ENCODE measurements around the gene GPR37L1.
"Not testable (repeated sequence)": the region's sequence is repeated elsewhere in the genome, so short reads cannot be mapped to it uniquely, and the experiment has no call there.

Gene GPR37L1

DNA sequence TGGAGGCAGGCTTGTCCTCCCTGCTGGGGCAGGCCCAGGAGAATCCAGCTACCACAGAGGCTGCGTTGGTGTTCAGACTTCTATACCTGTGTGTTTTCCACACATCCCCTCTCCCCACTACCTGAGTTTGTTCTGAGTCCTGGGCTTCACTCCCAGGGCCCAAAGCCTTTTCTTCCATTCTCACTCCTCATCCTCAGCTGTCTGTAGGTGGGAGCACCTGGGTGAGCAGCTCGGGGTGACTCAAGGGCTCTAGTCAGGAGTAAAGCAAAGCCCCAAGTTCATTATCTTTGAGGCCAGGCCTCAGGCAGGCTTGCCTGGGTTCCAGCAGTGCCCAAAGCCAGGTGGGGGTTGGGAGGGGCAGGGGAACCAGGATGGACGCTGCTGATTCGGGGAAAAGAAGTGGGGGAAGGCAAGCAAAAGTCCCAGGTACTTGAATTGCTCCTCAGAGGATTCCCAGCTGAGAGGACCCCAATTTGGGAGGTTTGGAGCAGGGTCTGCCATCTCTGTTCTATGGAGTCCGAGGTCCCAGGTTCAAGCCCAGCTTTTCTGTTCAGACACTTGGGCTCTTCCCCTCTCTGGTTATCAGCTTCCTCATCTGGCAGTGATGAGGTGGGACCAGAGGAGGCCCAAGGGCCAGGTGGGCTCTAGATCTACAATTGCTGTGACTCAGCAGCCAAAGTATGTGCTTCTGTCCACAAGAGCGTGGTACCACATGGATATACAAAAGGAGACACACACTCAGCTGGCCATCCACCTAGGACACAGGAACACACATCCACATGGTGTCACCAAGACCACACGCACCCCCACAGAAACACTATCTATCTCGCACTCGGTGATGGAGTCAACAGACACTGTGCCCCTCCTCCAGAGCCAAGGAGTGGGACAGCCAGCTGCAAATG, 43.5 kb downstream of the GPR37L1 start:
- Histone ChIP-seq H3K27me3 (replicated peaks; ENCODE audit: control insufficient read depth, insufficient read depth, low read length) (peaks cover 14% of the 10 kb centered on the region), H3K9ac (ENCODE audit: low read length) (no peak overlapping the region), H3K36me3 (ENCODE audit: control insufficient read depth, insufficient read depth, low read length, severe bottlenecking) (no peaks in the 10 kb centered on the region), H3K4me1 (ENCODE audit: control insufficient read depth, insufficient read depth, low read length) (peaks cover 3% of the 10 kb centered on the region), H3K4me3 (ENCODE audit: low read length) (no peak overlapping the region), H3K9me3 (ENCODE audit: control insufficient read depth, low read length) (no peaks in the 10 kb centered on the region)
- DNase-seq (ENCODE audit: low read depth) = no peak

DNA sequence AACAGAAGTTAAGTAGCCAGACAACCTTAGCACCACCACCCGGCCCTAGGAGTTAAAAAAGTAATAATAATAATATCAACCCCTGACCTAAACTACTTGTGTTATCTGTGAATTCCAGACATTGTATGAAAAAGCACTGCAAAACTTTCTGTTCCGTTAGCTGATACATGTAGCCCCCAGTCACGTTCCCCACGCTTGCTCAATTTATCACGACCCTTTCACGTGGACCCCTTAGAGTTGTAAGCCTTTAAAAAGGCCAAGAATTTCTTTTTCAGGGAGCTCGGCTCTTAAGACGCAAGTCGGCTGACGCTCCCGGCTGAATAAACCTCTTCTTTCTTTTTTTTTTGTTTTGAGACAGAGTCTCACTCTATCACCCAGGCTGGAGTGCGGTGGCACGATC, 44.3 kb downstream of the GPR37L1 start:
- H3K36me3 ChIP-seq (ENCODE audit: control insufficient read depth, insufficient read depth, low read length, severe bottlenecking) = not testable (repeated sequence)
- peaks cover 14% of the 10 kb centered on the region for H3K27me3 ChIP-seq (replicated peaks; ENCODE audit: control insufficient read depth, insufficient read depth, low read length)

DNA sequence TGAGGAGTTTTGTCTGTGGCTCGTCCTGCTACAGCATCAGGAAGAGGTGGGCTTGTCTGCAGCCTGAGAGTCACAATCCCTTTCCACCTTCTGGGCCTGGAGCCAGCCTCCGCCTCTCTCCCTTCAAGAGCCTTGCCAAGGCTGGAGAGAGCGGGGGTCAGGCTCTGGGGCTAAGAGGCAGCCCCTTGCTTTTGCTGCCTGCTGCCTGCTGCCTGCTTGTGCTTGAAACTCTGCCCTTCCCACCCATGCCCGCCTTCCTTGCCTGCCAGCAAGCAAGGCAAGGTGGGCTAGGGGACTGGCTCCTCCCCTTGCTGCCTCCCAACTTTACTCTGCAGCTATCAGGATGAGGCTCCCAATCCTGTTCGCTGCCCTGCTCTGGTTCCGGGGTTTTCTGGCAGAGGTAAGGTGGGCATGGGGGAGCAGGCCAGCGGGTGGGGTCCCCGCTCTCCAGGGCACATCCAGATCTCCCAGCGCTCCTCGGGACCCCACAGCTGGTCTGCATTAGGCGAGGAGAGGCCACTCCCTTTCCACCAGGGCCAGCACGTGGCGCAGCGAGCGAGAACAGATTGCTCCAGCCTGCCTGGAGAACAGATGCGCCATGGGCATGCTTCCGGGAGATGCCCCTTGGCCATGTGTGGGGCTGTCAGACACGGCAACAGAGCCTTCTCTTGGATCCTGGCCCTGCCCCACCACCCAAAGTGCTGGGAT, 45.1 kb downstream of the GPR37L1 start:
- peaks cover 6% of the 10 kb centered on the region for H3K27me3 ChIP-seq (replicated peaks; ENCODE audit: control insufficient read depth, insufficient read depth, low read length)
- peaks cover 3% of the 10 kb centered on the region for H3K4me1 ChIP-seq (ENCODE audit: control insufficient read depth, insufficient read depth, low read length)
- peak; percentile 81 for DNase-seq (ENCODE audit: low read depth)
- no peak overlapping the region for H3K4me3 ChIP-seq (ENCODE audit: low read length)
- H3K9me3 ChIP-seq (ENCODE audit: control insufficient read depth, low read length) = no peaks in the 10 kb centered on the region
- H3K36me3 ChIP-seq (ENCODE audit: control insufficient read depth, insufficient read depth, low read length, severe bottlenecking) = no peaks in the 10 kb centered on the region
- H3K9ac ChIP-seq (ENCODE audit: low read length) = no peak overlapping the region

More for the DNA sequence above, 44.3 kb downstream of the GPR37L1 start:
- H3K4me3 ChIP-seq (ENCODE audit: low read length); H3K4me1 ChIP-seq (ENCODE audit: control insufficient read depth, insufficient read depth, low read length); DNase-seq (ENCODE audit: low read depth); H3K9me3 ChIP-seq (ENCODE audit: control insufficient read depth, low read length); H3K9ac ChIP-seq (ENCODE audit: low read length): not testable (repeated sequence)

DNA sequence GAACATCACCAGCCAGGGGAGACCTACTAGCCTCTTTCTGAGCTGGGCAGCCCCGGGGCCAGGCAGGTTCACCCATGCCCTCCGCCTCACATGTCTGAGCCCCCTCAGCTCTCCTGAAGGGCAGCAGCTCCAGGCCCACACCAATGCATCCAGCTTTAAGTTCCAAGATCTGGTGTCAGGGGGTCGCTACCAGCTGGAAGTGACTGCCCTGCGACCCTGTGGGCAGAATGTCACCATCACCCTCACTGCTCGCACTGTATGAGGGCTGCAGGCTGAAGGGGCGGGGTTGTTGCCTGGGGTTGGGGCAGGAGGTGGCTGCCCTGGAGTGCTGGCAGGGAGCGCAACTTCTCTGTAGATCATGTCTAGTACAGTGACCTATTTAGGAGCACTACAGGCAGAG, 46.1 kb downstream of the GPR37L1 start:
- H3K9me3 ChIP-seq (ENCODE audit: control insufficient read depth, low read length) = no peaks in the 10 kb centered on the region
- H3K4me3 ChIP-seq (ENCODE audit: low read length) = no peak overlapping the region
- peaks cover 3% of the 10 kb centered on the region for H3K4me1 ChIP-seq (ENCODE audit: control insufficient read depth, insufficient read depth, low read length)
- no peaks in the 10 kb centered on the region for H3K36me3 ChIP-seq (ENCODE audit: control insufficient read depth, insufficient read depth, low read length, severe bottlenecking)
- H3K9ac ChIP-seq (ENCODE audit: low read length) = no peak overlapping the region
- H3K27me3 ChIP-seq (replicated peaks; ENCODE audit: control insufficient read depth, insufficient read depth, low read length) = no peaks in the 10 kb centered on the region
- DNase-seq (ENCODE audit: low read depth) = no peak

DNA sequence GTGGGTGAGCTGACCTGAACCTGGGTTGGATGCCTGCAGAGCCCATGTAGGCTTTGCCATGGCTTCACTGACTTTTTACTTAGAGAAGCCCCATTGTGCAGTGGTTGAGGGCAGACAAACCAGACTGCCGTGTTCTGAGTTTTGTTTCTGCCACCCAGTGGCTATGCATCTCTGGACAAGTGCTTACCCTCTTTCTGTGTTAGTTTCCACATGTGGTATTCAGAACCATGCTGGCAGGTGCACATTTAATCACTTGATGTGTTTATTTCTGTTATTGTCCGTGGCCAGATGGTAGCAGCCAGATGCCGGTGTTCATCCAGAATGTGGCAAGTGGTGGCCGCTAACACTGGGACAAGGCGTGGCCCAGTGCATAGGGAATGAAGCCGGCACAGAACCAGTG, 48.0 kb downstream of the GPR37L1 start:
- H3K9ac ChIP-seq (ENCODE audit: low read length) = no peak overlapping the region
- peaks cover 3% of the 10 kb centered on the region for H3K4me1 ChIP-seq (ENCODE audit: control insufficient read depth, insufficient read depth, low read length)
- H3K27me3 ChIP-seq (replicated peaks; ENCODE audit: control insufficient read depth, insufficient read depth, low read length) = peaks cover 3% of the 10 kb centered on the region
- no peaks in the 10 kb centered on the region for H3K36me3 ChIP-seq (ENCODE audit: control insufficient read depth, insufficient read depth, low read length, severe bottlenecking)
- no peak for DNase-seq (ENCODE audit: low read depth)
- no peaks in the 10 kb centered on the region for H3K9me3 ChIP-seq (ENCODE audit: control insufficient read depth, low read length)
- H3K4me3 ChIP-seq (ENCODE audit: low read length) = no peak overlapping the region

DNA sequence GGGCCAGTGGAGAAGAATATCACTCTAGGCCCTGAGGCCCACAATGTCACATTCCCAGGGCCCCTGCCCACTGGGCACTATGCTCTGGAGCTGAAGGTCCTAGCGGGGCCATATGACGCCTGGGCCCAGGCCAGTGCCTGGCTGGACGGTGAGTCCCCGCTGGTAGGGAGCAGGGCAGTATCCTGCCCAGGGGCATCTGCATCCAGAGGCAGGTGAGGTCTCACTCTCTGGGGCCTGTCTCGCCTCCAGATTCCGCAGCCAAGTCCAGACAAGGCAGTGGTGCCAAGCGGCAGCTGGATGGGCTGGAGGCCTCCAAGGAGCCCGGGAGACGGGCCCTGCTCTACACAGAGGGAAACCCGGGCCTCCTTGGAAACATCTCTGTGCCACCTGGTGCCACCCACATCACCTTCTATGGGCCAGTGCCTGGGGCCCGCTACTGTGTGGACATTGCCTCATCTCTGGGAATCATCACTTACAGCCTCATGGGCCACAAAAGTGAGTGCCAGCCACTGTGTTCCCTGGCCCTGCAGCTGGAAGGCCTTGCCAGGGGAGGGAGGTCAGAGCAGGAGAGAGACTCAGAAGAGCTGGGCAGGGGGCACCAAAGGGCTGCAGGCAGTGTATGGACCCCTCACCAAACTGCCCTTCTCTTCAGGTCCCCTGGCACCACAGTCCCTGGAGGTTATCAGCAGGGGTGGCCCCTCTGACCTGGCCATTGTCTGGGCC, 48.7 kb downstream of the GPR37L1 start:
- no peak overlapping the region for H3K4me3 ChIP-seq (ENCODE audit: low read length)
- H3K4me1 ChIP-seq (ENCODE audit: control insufficient read depth, insufficient read depth, low read length) = peaks cover 3% of the 10 kb centered on the region
- H3K27me3 ChIP-seq (replicated peaks; ENCODE audit: control insufficient read depth, insufficient read depth, low read length) = peaks cover 4% of the 10 kb centered on the region
- no peak overlapping the region for H3K9ac ChIP-seq (ENCODE audit: low read length)
- no peaks in the 10 kb centered on the region for H3K36me3 ChIP-seq (ENCODE audit: control insufficient read depth, insufficient read depth, low read length, severe bottlenecking)
- H3K9me3 ChIP-seq (ENCODE audit: control insufficient read depth, low read length) = no peaks in the 10 kb centered on the region
- no peak for DNase-seq (ENCODE audit: low read depth)

DNA sequence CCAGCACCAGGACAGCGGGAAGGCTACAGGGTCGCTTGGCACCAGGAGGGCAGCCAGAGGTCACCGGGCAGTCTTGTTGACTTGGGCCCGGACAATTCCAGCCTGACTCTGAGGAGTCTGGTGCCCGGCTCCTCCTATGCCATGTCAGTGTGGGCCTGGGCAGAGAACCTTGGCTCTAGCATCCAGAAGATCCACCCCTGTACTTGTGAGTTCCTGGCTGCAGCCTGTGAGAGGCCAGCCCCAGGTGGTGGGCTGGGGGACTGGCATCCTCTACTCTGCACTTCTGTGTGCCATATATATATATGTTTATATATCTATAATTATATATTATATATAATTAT, 49.3 kb downstream of the GPR37L1 start:
- H3K36me3 ChIP-seq (ENCODE audit: control insufficient read depth, insufficient read depth, low read length, severe bottlenecking) = no peaks in the 10 kb centered on the region
- H3K9me3 ChIP-seq (ENCODE audit: control insufficient read depth, low read length) = no peaks in the 10 kb centered on the region
- peaks cover 3% of the 10 kb centered on the region for H3K4me1 ChIP-seq (ENCODE audit: control insufficient read depth, insufficient read depth, low read length)
- H3K4me3 ChIP-seq (ENCODE audit: low read length) = no peak overlapping the region
- H3K9ac ChIP-seq (ENCODE audit: low read length) = no peak overlapping the region
- H3K27me3 ChIP-seq (replicated peaks; ENCODE audit: control insufficient read depth, insufficient read depth, low read length) = peaks cover 9% of the 10 kb centered on the region
- DNase-seq (ENCODE audit: low read depth) = no peak

DNA sequence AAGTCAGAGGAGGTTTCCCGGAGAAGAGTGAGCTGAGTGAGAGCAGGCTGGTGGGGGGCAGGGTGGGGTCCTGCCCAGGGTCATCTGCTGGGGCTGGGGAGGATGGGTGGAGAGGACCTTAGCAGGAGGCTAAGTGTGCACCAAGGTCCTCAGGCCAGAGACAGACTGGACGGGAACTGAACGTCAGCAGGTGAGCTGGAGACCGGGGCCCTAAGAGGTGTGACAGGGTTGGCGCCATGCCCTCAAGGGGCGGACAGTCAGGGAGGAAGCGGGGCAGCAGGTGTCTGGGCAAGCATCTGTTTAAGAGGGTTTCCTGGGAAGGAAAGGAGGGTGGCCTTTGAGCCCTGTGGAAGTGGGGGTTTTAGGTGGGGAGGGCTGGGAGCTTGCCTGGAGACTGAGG, 51.3 kb downstream of the GPR37L1 start:
- no peaks in the 10 kb centered on the region for H3K36me3 ChIP-seq (ENCODE audit: control insufficient read depth, insufficient read depth, low read length, severe bottlenecking)
- DNase-seq (ENCODE audit: low read depth) = no peak
- no peak overlapping the region for H3K9ac ChIP-seq (ENCODE audit: low read length)

DNA sequence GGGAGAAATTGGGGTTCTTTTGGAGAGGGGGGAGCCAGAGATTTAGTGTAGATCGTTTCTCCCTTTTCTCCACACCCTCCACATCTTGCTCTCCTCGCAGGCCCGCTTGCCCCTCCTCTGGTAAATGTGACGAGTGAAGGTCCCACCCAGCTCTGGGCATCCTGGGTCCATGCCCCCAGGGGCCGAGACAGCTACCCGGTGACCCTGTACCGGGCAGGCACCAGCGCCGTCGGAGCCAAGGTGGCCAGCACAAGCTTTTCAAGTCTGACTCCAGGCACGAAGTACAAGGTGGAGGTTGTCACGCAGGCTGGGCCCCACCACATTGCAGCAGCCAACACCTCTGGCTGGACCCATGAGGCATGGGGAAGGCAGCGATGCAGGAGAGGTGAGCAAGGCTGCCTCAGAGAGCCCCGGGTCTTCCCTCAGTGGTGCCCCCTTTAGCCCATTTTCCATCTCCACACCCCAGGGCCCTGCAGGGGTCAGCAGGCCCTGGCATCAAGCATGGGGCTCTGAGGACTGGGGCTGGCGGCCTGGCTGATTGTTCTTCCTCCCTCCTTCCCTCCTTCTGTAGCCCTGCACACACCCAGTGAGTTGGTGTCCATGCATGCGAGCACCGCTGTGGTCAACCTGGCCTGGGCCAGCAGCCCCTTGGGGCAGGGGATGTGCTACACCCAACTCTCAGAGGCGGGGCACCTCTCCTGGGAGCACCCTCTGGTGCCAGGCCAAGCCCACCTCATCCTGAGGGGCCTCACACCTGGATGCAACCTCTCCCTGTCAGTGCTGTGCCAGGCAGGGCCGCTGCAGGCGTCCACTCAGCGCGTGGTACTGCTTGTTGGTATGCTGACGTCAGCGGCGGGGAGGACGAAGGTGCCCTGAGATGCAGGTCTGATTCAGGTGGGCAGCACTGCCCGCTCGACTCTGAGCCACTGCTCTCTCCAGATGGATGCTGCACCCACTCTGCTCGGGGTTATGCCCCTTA, 54.5 kb downstream of the GPR37L1 start:
- no peak overlapping the region for H3K4me3 ChIP-seq (ENCODE audit: low read length)
- no peaks in the 10 kb centered on the region for H3K4me1 ChIP-seq (ENCODE audit: control insufficient read depth, insufficient read depth, low read length)
- no peaks in the 10 kb centered on the region for H3K36me3 ChIP-seq (ENCODE audit: control insufficient read depth, insufficient read depth, low read length, severe bottlenecking)
- peaks cover 54% of the 10 kb centered on the region for H3K27me3 ChIP-seq (replicated peaks; ENCODE audit: control insufficient read depth, insufficient read depth, low read length)
- H3K9me3 ChIP-seq (ENCODE audit: control insufficient read depth, low read length) = no peaks in the 10 kb centered on the region
- H3K9ac ChIP-seq (ENCODE audit: low read length) = no peak overlapping the region
- no peak for DNase-seq (ENCODE audit: low read depth)

More for the DNA sequence above, 51.3 kb downstream of the GPR37L1 start:
- H3K27me3 ChIP-seq (replicated peaks; ENCODE audit: control insufficient read depth, insufficient read depth, low read length) = peaks cover 28% of the 10 kb centered on the region
- H3K9me3 ChIP-seq (ENCODE audit: control insufficient read depth, low read length) = no peaks in the 10 kb centered on the region
- no peak overlapping the region for H3K4me3 ChIP-seq (ENCODE audit: low read length)
- H3K4me1 ChIP-seq (ENCODE audit: control insufficient read depth, insufficient read depth, low read length) = no peaks in the 10 kb centered on the region

DNA sequence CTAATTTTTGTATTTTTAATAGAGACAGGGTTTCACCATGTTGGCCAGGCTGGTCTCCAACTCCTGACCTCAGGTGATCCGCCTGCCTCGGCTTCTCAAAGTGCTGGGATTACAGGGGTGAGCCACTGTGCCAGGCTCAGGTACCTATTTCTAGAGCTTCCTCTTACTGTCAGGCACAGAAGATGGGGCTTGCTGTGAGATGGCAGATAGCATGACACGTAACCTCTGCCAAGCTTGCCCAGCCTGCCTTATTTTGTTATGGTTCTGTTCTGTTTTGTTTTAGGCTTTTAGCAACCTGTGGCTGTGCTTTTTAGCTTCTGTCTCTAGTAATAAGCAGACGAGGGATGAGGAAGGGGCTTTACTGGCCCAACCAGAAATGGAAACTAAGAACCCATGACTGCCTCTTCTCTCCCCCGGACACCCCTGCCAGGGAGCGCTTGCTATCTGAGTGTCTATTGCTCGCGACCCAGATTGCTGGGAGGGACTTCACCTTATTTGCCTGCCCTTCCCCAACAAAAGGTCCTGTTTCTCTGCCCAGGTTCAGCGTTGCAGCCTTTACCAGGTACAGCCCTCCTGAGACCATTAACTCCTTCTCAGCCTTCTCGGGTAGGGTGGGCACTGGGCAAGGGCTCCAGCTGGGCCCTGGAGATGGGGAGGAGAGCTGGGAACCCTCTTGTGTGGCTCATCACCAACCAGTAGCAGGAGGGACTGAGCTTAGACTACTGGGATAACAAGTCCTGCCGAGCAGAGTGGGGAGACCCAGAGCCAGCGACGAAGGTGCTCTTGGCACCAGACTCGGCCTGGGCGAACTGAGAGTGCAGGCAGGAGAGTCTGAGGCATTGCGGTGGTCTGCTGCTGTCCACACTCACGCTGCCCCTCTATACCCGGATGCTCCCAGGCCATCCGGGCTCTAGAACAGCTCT, 57.4 kb downstream of the GPR37L1 start:
- H3K4me3 ChIP-seq (ENCODE audit: low read length) = no peak overlapping the region
- H3K9ac ChIP-seq (ENCODE audit: low read length) = no peak overlapping the region
- H3K36me3 ChIP-seq (ENCODE audit: control insufficient read depth, insufficient read depth, low read length, severe bottlenecking) = no peaks in the 10 kb centered on the region
- H3K9me3 ChIP-seq (ENCODE audit: control insufficient read depth, low read length) = no peaks in the 10 kb centered on the region
- H3K27me3 ChIP-seq (replicated peaks; ENCODE audit: control insufficient read depth, insufficient read depth, low read length) = peaks cover 66% of the 10 kb centered on the region
- DNase-seq (ENCODE audit: low read depth) = no peak
- peaks cover 4% of the 10 kb centered on the region for H3K4me1 ChIP-seq (ENCODE audit: control insufficient read depth, insufficient read depth, low read length)

Measured in adipocyte (in vitro differentiated cells).